GM13976 (cell line): ENCODE results near the gene KREMEN1.

Source experiments
- DNase-seq: peaks from one replicate; pipeline ENCODE4 v3.0.0; 2012; ENCODE audit warnings: low spot score
- CTCF ChIP-seq: IDR thresholded peaks from 2 replicates; pipeline ENCODE4 v1.5.1; 2012; ENCODE audit warnings: borderline replicate concordance, mild to moderate bottlenecking; ENCODE audit not compliant: insufficient read depth; ENCODE audit errors: extremely low read depth, missing control alignments, control extremely low read depth
- in situ Hi-C: fragments of 300-500 bp; cut with MboI; formaldehyde crosslinking; loops from one replicate; pipeline ENCODE4 v1.12.0; 2022; ENCODE audit warnings: low sequenced_read_pairs, mixed read lengths, inconsistent platforms; ENCODE audit not compliant: unreplicated experiment

Gene KREMEN1

GRCh38 chr22:29208879-29209623 lies 136.2 kb downstream of the KREMEN1 start:
- no peak for DNase-seq
- in situ Hi-C loops: no loop called here
- no peak for TF ChIP-seq CTCF

GRCh38 chr22:29209624-29209929 lies 136.7 kb downstream of the KREMEN1 start:
- in situ Hi-C loops: no loop called here
- TF ChIP-seq CTCF: no peak
- DNase-seq: no peak

- no peak for DNase-seq
- TF ChIP-seq CTCF: no peak
- in situ Hi-C loops: no loop called here
Measured at GRCh38 chr22:29211066-29211465, 138.2 kb downstream of the KREMEN1 start.

- DNase-seq: no peak
- in situ Hi-C loops: no loop called here
- no peak for TF ChIP-seq CTCF
Measured at GRCh38 chr22:29211466-29211865, 138.6 kb downstream of the KREMEN1 start.

GRCh38 chr22:29212743-29213142 lies 139.9 kb downstream of the KREMEN1 start:
- no peak for TF ChIP-seq CTCF
- in situ Hi-C loops: no loop called here
- DNase-seq: no peak

GRCh38 chr22:29213493-29213892 lies 140.7 kb downstream of the KREMEN1 start:
- DNase-seq: no peak
- in situ Hi-C loops: no loop called here
- TF ChIP-seq CTCF: no peak

- TF ChIP-seq CTCF: no peak
- in situ Hi-C loops: no loop called here
- no peak for DNase-seq
Measured at GRCh38 chr22:29214232-29214631, 141.4 kb downstream of the KREMEN1 start.
